Activated T-helper 17 cell treated with anti-CD3 and anti-CD28 coated beads, Interleukin-2, amount 50 U/mL, for 72 hours (primary cell): ENCODE results near the gene LRP11. TPM values are rescaled to one million over a fixed set of nuclear protein-coding genes. Genes with fewer than 3 reads are reported as not detected.

Experiments used
- ATAC-seq: fragments of 150-1000 bp; cut with Tn5 transposase; replicated peaks from 2 replicates; pipeline ENCODE4 v1.10.0; 2021; ENCODE audit warnings: mild to moderate bottlenecking, moderate library complexity
- H3K27ac Mint-ChIP-seq: one replicate; pipeline ENCODE4 v1.8.0; 2022; ENCODE audit warnings: mixed read lengths
- H3K27me3 Mint-ChIP-seq: one replicate; pipeline ENCODE4 v1.8.0; 2022; ENCODE audit warnings: mixed read lengths
- H3K36me3 Mint-ChIP-seq: one replicate; pipeline ENCODE4 v1.8.0; 2022; ENCODE audit warnings: low read depth, mild to moderate bottlenecking, mixed read lengths
- H3K4me1 Mint-ChIP-seq: one replicate; pipeline ENCODE4 v1.8.0; 2022; ENCODE audit warnings: mixed read lengths
- H3K4me3 Mint-ChIP-seq: one replicate; pipeline ENCODE4 v1.8.0; 2022; ENCODE audit warnings: mild to moderate bottlenecking, mixed read lengths
- H3K9me3 Mint-ChIP-seq: one replicate; pipeline ENCODE4 v1.8.0; 2022; ENCODE audit warnings: mixed read lengths
- total RNA-seq, 2 donors: library from RNA; stranded (reverse); gene quantifications; one replicate each; pipeline ENCODE4 v1.2.3, GENCODE V29; 2022

LRP11 gene
- total RNA-seq, 2 donors from 2014 or later: 6.5 to 9.6 TPM

DNA sequence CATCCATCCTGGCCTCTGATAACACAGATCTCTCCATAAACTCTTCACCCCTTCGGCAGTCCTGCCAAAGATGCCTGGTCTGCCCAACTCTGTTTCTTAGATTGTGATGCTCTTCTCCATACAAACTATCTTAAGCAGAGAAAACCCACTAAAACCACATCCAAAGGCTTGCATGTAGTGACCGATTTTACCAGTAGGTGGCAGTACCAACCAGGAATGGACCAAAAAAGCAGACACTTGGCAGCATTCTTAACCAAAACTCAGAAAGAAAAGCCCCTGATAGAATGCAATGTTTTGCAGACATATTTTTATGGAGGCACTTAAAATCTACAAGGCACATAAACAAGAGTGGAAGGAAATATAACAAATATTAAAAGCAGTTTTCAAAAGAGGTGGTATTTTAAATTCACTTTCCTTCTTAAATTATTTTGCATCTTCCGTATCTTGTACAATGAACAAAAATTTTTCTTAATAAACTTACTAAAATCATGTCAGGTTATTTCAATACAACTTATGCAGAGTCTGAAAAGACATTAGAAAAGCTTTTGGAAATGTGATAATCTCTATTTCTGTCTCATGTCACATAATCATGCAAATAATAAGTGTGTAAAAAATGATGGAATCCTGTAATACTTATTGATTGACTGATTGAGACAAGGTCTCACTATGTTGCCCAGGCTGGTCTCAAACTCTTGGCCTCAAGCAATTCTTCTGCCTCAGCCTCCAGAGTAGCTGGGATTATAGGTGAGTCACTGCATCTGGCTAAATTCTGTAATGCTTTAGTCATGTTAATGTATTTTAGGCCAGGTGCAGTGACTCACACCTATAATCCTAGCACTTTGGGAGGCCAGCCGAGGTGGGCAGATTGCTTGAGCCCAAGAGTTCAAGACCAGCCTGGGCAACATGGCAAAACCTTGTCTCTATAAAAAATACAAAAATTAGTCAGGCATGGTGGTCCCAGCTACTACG is 29.4 kb downstream of the LRP11 start:
- H3K4me1 Mint-ChIP-seq: no peaks in the 10 kb centered on the region
- no peak overlapping the region for H3K4me3 Mint-ChIP-seq
- no peaks in the 10 kb centered on the region for H3K9me3 Mint-ChIP-seq
- peak; percentile 45 for ATAC-seq
- H3K27me3 Mint-ChIP-seq: no peaks in the 10 kb centered on the region
- no peak overlapping the region for H3K27ac Mint-ChIP-seq
- H3K36me3 Mint-ChIP-seq: no peaks in the 10 kb centered on the region

DNA sequence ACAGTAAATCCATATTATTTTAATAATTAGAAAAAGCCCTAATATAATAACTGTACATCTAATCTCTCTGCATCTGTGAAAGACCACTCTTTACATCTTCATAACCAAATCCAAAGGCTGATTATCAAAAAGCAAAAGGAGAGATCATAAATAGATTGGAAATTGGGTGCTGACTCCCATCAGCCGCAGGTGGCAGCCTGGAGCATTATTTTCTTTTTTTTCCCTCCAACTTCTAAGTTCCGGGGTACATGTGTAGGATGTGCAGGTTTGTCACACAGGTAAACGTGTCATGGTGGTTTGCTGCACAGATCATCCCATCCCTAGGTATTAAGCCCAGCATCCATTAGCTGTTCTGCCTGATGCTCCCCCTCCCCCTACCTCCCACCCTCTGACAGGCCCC is 30.5 kb downstream of the LRP11 start:
- no peaks in the 10 kb centered on the region for H3K36me3 Mint-ChIP-seq
- H3K27me3 Mint-ChIP-seq: no peaks in the 10 kb centered on the region
- no peak overlapping the region for H3K4me3 Mint-ChIP-seq
- no peak overlapping the region for H3K27ac Mint-ChIP-seq
- no peak for ATAC-seq
- no peaks in the 10 kb centered on the region for H3K4me1 Mint-ChIP-seq
- H3K9me3 Mint-ChIP-seq: no peaks in the 10 kb centered on the region

DNA sequence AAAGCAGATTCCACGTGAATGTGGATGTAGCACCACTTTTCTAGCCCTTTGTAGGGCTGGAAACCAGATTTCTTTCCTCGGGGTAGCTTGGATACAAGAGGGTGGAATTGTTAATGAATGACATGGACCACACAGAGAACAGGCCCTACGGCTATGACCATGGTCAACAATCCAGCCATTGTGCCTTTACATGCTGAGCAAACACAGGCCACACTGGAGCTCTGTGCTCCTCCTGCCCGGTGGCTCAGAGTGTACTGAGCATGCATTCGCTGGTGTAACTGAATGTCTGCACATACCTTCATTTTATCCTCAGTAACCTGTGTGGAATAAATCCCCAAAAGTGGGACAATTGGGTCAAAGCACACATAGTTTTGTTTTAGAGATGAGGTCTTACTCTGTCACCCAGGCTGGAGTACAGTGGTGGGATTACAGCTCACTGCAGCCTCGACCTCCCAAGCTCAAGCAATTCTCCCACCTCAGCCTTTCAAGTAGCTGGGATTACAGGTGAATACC is 32.8 kb downstream of the LRP11 start:
- H3K36me3 Mint-ChIP-seq: no peaks in the 10 kb centered on the region
- H3K4me3 Mint-ChIP-seq: no peak overlapping the region
- no peak for ATAC-seq
- no peaks in the 10 kb centered on the region for H3K9me3 Mint-ChIP-seq
- no peak overlapping the region for H3K27ac Mint-ChIP-seq
- no peaks in the 10 kb centered on the region for H3K27me3 Mint-ChIP-seq
- H3K4me1 Mint-ChIP-seq: no peaks in the 10 kb centered on the region

DNA sequence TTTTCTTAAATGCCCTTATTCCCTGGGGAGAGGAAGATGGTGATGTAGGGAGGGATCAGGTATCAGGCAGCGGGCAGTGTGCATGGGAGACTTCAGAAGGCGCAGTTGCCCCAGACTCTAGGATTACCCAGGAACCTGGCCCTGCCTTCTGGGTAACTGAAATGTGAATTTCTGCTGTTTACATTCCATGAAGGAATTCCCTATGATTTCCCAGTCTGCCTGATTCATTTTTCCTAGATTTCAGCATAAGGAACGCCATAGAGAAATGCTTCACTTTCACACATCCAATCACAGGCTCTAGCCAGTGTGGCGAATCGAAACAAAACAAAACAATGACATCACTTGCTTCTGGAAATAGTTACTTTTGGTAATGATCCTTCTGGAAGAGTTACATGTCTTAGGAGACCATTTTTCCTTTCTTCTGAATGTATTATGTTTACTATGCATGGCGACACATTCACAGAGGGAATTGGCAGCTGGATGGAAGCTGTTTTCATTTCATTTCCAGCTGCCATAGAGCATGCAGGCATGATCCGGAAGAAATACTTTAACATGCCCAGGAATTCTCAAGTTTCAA is 33.3 kb downstream of the LRP11 start:
- Mint-ChIP-seq H3K4me3 (no peak overlapping the region), H3K36me3 (no peaks in the 10 kb centered on the region), H3K27me3 (no peaks in the 10 kb centered on the region), H3K27ac (no peak overlapping the region), H3K9me3 (no peaks in the 10 kb centered on the region), H3K4me1 (no peaks in the 10 kb centered on the region)
- no peak for ATAC-seq

DNA sequence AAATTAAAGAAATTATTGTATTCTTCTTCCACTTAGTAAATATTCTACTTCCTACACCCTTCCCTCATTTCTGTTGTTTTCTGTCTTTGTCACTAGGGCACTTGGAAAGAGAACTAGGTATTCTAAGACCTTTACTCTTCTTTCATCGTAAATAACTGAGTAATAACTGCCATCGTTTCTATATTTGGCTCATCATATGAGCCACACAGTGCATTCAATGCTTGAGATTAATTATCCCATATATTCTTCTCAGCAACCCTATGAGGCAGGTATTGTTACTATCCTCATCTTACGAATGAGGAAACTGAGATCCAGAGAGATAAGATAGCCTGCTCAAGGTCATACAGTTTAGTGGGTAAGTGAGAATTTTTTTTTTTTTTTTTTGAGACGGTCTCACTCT is 38.9 kb downstream of the LRP11 start:
- H3K9me3 Mint-ChIP-seq: no peaks in the 10 kb centered on the region
- ATAC-seq: no peak
- H3K4me3 Mint-ChIP-seq: no peak overlapping the region
- no peaks in the 10 kb centered on the region for H3K27me3 Mint-ChIP-seq
- H3K36me3 Mint-ChIP-seq: no peaks in the 10 kb centered on the region
- no peak overlapping the region for H3K27ac Mint-ChIP-seq
- H3K4me1 Mint-ChIP-seq: no peaks in the 10 kb centered on the region

DNA sequence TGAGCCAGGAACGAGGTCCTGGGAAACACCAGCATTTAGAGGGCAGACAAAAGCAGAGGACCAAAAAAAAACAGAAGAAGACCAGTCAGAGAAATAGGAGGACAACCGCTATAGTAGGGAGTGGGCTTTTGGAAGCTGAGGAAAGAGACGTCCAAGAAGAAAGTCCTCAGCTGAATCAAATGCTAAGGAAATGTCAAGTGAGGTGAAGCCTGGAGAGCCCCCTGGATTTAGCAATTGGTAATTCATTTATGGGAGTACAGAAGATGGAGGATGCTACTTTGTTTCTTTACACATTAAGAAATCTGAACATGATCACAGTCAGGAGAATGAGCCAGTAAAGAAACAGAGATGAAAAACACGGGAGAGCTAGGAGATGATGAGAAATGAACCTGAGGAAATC is 41.1 kb downstream of the LRP11 start:
- no peaks in the 10 kb centered on the region for H3K9me3 Mint-ChIP-seq
- no peak overlapping the region for H3K4me3 Mint-ChIP-seq
- no peak overlapping the region for H3K27ac Mint-ChIP-seq
- no peaks in the 10 kb centered on the region for H3K27me3 Mint-ChIP-seq
- no peak for ATAC-seq
- no peaks in the 10 kb centered on the region for H3K4me1 Mint-ChIP-seq
- H3K36me3 Mint-ChIP-seq: no peaks in the 10 kb centered on the region

DNA sequence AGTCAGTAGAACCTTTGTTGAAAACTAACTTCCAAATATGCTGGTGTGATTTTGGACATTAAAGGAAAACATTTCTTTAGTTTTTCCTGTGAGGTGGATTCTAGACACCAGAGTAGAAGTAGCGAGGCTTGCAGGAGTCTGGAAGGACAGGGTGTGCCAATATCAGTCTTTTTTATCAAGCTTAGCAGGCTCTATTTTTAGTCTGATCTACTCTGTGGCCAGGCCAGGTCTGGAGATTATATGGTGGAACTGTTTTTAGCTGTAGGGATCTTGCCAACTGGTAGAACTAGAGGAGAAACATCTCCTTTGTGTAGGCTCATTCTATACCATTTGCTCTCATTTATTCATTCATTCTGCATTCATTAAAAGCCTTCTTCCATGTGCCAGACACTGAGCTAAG is 42.7 kb downstream of the LRP11 start:
- H3K9me3 Mint-ChIP-seq: no peaks in the 10 kb centered on the region
- no peaks in the 10 kb centered on the region for H3K27me3 Mint-ChIP-seq
- no peaks in the 10 kb centered on the region for H3K4me1 Mint-ChIP-seq
- H3K27ac Mint-ChIP-seq: peak overlapping the region; percentile 3
- H3K4me3 Mint-ChIP-seq: no peak overlapping the region
- no peak for ATAC-seq
- H3K36me3 Mint-ChIP-seq: no peaks in the 10 kb centered on the region

DNA sequence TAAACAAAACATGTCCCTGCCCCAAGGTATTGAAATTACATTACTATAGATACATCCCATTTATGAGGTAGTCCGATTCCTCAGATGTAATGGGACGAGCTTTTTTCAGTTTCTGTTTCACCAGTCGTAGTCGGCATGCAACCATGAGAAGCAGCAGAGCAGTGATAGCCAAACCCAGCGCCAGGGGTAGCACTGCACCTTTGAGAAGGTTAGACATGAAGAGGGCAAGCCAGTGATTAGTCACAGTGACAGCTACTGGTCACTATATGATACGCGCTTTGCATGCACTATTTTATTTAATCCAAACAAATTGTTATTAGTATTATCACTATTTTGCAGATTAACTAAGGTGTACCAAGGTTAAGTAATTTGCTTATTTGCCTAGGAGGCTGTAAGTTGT is 43.7 kb downstream of the LRP11 start:
- Mint-ChIP-seq H3K27me3 (no peaks in the 10 kb centered on the region), H3K36me3 (no peaks in the 10 kb centered on the region), H3K9me3 (no peaks in the 10 kb centered on the region), H3K4me1 (no peaks in the 10 kb centered on the region), H3K27ac (no peak overlapping the region), H3K4me3 (no peak overlapping the region)
- ATAC-seq: no peak

DNA sequence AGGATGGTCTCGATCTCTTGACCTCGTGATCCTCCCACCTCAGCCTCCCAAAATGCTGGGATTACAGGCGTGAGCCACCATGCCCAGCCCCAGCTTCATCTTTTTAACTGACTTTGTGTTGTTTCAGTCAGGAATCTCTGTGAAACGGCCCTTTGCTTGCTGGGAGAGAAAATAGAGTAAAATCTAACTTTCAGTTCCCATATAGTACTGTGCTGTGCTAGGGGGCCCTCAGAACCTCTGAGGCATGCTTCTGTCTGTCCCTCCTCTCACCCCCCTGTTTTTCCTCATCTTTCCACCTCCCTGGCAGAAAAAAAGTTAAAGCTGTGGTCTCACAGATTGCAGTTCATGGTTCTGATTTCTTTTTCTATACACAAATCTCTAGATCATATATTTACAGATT is 48.4 kb downstream of the LRP11 start:
- H3K27ac Mint-ChIP-seq: no peak overlapping the region
- ATAC-seq: no peak
- peaks cover 9% of the 10 kb centered on the region for H3K36me3 Mint-ChIP-seq
- no peaks in the 10 kb centered on the region for H3K4me1 Mint-ChIP-seq
- H3K9me3 Mint-ChIP-seq: no peaks in the 10 kb centered on the region
- H3K27me3 Mint-ChIP-seq: no peaks in the 10 kb centered on the region
- no peak overlapping the region for H3K4me3 Mint-ChIP-seq

DNA sequence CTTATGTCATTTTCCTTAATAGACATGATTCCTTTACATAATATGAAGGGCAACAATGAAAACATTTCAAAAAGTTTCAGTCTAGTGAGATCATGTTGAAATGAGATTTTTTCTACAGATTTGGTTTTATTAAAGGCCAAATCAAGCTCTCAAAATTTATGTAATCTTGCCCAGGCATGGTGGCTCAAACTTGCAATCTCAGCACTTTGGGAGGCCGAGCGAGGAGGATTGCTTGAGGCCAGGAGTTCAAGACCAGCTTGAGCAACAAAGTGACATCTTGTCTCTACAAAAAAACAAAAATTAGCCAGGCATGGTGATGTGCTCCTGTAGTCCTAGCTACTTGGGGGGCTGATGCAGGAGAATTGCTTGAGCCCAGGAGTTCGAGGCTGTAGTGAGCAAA is 50.8 kb downstream of the LRP11 start:
- no peak overlapping the region for H3K27ac Mint-ChIP-seq
- H3K36me3 Mint-ChIP-seq: peaks cover 24% of the 10 kb centered on the region
- no peaks in the 10 kb centered on the region for H3K9me3 Mint-ChIP-seq
- ATAC-seq: no peak
- H3K27me3 Mint-ChIP-seq: no peaks in the 10 kb centered on the region
- no peaks in the 10 kb centered on the region for H3K4me1 Mint-ChIP-seq
- H3K4me3 Mint-ChIP-seq: no peak overlapping the region

DNA sequence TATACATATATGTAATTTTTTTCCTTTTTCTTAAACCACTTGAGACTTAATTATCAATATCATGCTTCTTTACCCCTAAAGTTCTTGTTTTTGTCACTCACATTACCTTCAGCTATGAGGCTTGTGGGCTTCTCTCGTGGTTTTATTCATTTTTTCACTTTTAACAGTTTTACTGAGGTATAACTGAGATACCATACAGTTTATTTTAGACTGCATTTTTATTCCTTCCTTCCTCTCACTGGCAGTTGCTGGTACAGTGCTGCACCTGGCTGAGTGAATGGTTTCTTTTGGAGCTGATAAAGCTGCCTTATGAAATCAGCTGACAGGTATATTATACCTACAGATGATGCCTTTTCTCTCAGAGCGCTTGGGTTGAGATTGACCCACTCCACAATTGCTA is 54.4 kb downstream of the LRP11 start:
- no peak overlapping the region for H3K4me3 Mint-ChIP-seq
- ATAC-seq: no peak
- peaks cover 38% of the 10 kb centered on the region for H3K36me3 Mint-ChIP-seq

DNA sequence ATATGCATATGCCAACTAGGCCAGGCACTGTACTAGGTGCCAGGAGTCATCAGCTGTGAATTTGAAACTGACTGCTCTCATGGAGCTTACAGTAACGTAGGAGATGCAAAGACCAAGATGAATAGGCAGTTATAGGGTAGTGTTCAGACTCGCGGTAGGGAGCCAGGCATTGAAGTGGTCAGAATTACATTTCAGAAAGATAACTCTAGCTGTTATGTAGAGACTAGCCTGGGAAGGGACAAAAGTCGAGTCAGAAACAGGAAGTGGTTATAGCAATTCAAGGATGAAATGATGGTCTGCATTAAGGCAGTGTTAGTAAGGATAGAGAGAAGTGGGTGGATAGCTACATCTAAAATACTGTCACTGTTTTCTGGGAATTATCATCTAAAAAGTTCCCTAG is 58.0 kb downstream of the LRP11 start:
- peak; percentile 79 for ATAC-seq
- H3K27me3 Mint-ChIP-seq: no peaks in the 10 kb centered on the region

More for the DNA sequence above, 54.4 kb downstream of the LRP11 start:
- Mint-ChIP-seq H3K9me3 (no peaks in the 10 kb centered on the region), H3K27me3 (no peaks in the 10 kb centered on the region), H3K27ac (peak overlapping the region; percentile 42), H3K4me1 (peaks cover 12% of the 10 kb centered on the region)

DNA sequence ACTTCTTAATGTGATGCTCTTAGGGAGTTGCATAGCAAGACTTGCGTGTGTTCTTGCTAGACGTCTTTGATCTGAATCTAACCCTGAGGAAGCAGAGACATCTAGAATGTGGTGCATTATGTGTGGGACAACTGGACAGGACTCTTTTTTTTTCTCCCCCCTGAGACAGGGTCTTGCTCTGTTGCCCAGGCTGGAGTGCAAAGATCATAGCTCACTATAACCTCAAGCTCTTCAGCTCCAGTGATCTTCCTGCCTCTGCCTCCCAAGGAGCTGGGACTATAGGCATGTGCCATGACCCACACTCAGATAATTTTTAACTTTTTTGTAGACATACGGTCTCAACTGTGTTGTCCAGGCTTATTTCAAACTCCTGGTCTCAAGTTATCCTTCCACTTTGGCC is 80.6 kb downstream of the LRP11 start:
- Mint-ChIP-seq H3K9me3 (no peaks in the 10 kb centered on the region), H3K36me3 (peaks cover 50% of the 10 kb centered on the region), H3K4me3 (no peak overlapping the region), H3K27ac (no peak overlapping the region), H3K4me1 (peaks cover 4% of the 10 kb centered on the region), H3K27me3 (no peaks in the 10 kb centered on the region)
- ATAC-seq: no peak

More for the DNA sequence above, 58.0 kb downstream of the LRP11 start:
- Mint-ChIP-seq H3K9me3 (no peaks in the 10 kb centered on the region), H3K4me3 (no peak overlapping the region), H3K36me3 (peaks cover 59% of the 10 kb centered on the region), H3K27ac (peak overlapping the region; percentile 37), H3K4me1 (peaks cover 12% of the 10 kb centered on the region)

DNA sequence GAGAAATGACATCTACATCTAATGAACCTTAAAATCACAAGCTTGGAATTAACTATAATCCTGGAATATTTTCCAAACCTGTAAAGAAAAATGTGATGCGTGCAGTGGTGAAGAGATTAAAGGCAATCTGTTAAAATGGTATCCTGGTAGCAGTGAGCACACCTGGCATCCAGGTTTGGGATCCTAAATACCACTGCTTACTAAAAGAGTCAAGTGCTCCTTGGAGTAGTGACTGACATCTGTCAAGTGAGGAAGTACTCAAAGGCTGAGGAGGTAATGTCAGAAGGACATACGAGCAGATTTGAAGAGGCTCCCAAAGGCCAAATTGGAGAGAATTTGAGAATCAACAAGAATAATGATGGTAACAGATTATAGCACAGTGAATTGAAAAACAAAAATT is 81.8 kb downstream of the LRP11 start:
- no peak for ATAC-seq
- Mint-ChIP-seq H3K9me3 (no peaks in the 10 kb centered on the region), H3K27ac (no peak overlapping the region), H3K36me3 (peaks cover 60% of the 10 kb centered on the region), H3K4me1 (no peaks in the 10 kb centered on the region), H3K4me3 (no peak overlapping the region), H3K27me3 (no peaks in the 10 kb centered on the region)

DNA sequence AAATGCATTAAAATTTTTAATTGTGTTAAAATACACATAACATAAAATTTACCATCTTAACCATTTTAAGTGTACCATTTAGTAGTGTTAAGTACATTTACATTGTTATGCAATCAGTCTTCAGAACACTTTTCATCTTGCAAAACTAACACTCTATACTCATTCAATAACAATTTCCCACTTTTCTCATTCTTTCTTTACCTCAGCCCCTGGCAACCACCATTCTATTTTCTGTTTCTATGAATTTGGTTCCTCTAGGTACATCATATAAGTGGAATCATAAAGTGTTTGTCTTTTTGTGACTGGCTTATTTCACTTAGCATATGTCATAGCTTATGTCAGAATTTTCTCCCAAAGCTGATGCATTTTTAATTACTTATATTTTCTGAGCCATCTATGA is 82.4 kb downstream of the LRP11 start:
- Mint-ChIP-seq H3K36me3 (peaks cover 66% of the 10 kb centered on the region), H3K9me3 (no peaks in the 10 kb centered on the region), H3K4me3 (no peak overlapping the region), H3K27me3 (no peaks in the 10 kb centered on the region), H3K27ac (no peak overlapping the region), H3K4me1 (no peaks in the 10 kb centered on the region)
- no peak for ATAC-seq
